ENCODE data around the gene CDH4. TPM values are rescaled to one million over a fixed set of nuclear protein-coding genes. Genes with fewer than 3 reads are reported as not detected.

CDH4 gene
- polyA plus RNA-seq, 1 experiment = 1.5 TPM

DNA sequence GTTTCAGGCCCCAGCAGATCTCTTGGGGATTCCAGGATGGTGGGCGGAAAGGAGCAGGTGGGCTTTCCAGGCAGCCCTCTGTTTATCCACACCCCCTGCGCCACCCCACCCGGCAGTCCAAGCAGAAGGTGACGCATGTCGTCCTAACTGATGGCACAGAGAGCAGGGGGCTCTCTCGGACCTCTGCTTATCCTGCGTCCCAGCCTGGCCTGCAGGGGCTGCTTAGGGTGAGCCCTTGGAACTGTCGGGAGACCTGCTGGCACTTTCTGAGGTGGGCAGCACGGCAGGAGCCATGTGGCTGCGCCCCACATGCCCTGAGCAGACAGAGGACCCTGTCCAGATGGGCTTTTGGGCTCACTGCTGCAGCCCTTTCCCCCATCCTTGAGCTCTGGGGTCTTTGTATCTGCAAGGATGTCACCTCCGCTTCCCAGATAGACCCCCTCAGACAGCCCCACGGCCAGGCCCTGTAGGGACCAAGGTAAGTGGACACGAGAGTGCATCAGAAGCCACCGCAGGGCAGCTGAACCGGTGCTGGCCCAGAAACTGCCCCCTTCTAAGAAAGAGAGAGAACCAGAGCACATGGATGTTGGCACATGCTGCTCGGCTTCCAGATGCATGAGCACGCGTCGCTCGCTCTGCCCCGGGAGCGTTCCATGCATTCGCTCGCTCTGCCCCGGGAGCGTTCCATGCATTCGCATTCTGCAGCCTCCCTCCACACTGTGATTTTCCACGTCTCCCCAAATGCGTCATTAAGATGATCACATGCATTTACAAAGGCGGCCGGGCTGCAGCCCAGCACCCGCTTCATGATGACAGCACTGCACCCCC, 566.9 kb downstream of the CDH4 start:
- Histone ChIP-seq H3K4me3 (ENCODE audit: low read depth, low read length) (no peak overlapping the region), H3K36me3 (ENCODE audit: control insufficient read depth, insufficient read depth, low read length) (no peaks in the 10 kb centered on the region), H3K27me3 (ENCODE audit: control insufficient read depth, insufficient read depth, low read length) (no peaks in the 10 kb centered on the region)
- POLR2A ChIA-PET = no interaction called here
- TF ChIP-seq, protein P1, sequence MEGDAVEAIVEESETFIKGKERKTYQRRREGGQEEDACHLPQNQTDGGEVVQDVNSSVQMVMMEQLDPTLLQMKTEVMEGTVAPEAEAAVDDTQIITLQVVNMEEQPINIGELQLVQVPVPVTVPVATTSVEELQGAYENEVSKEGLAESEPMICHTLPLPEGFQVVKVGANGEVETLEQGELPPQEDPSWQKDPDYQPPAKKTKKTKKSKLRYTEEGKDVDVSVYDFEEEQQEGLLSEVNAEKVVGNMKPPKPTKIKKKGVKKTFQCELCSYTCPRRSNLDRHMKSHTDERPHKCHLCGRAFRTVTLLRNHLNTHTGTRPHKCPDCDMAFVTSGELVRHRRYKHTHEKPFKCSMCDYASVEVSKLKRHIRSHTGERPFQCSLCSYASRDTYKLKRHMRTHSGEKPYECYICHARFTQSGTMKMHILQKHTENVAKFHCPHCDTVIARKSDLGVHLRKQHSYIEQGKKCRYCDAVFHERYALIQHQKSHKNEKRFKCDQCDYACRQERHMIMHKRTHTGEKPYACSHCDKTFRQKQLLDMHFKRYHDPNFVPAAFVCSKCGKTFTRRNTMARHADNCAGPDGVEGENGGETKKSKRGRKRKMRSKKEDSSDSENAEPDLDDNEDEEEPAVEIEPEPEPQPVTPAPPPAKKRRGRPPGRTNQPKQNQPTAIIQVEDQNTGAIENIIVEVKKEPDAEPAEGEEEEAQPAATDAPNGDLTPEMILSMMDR (IDR thresholded peaks at IDR 0.05; ENCODE audit: insufficient read depth, low read depth, low read length) = no peak
- CTCF ChIA-PET = no interaction called here
- DNase-seq (ENCODE audit: low read depth) = no peak

DNA sequence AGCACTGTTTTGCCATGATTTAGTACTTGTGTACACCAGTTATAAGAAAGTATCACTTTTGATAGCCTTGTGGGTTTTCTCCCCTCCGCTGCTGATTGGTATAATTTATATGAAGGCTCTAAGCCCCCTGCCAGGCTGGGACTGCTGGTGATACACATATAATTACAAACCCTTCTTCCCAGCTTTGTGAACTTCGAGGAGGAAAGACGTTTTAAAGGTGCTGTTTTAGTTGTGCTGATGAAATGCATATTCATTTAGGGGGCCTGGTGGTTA, 567.4 kb downstream of the CDH4 start:
- H3K27me3 ChIP-seq (ENCODE audit: control insufficient read depth, insufficient read depth, low read length) = no peaks in the 10 kb centered on the region
- H3K4me3 ChIP-seq (ENCODE audit: low read depth, low read length) = no peak overlapping the region
- ChIA-PET CTCF (no interaction called here), POLR2A (no interaction called here)
- DNase-seq (ENCODE audit: low read depth) = no peak
- TF ChIP-seq, protein P1 (IDR thresholded peaks at IDR 0.05; ENCODE audit: insufficient read depth, low read depth, low read length) = no peak
- no peaks in the 10 kb centered on the region for H3K36me3 ChIP-seq (ENCODE audit: control insufficient read depth, insufficient read depth, low read length)

DNA sequence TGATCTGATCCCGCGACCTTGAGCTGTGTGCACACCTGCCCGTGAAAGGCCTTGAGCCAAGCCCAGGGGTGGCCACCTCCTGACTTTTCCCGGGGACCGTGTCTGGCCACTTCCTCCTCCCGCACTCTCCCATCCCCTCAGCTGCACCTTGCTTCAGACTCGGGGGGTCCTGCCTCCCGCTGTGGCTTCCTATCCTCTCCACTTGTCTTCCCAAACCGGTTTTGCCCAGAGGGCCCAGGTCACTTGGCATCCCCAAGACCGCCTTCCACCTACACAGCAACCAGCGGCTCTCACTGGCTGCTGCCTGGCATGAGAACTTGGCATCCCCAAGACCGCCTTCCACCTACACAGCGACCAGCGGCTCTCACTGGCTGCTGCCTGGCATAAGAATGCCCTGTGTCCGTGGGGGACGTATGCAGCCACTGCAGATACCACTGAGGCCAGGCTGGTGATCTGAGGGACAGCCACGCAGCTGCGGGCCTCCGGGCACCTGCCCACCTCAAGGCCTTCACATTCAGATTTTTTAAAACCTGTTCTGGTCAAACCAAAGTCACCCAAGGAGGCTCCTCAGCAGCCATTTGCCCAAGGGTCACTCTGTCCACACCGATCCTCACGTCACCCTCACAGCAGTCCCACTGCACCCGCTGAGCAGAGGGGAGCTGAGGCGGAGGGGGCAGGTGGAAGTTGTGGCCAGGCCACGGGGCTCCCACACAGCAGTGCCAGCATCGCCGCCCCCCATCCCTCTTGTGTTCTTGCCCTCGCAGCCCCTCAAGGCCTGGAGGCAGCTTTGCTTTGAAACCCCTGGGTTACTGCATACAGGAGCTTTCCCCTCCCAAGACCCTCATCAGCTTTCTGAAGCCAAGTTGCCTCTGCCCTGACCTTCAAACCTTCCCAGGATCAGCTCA, 568.1 kb downstream of the CDH4 start:
- Histone ChIP-seq H3K4me3 (ENCODE audit: low read depth, low read length) (no peak overlapping the region), H3K36me3 (ENCODE audit: control insufficient read depth, insufficient read depth, low read length) (no peaks in the 10 kb centered on the region), H3K27me3 (ENCODE audit: control insufficient read depth, insufficient read depth, low read length) (no peaks in the 10 kb centered on the region)
- TF ChIP-seq, protein P1 (IDR thresholded peaks at IDR 0.05; ENCODE audit: insufficient read depth, low read depth, low read length) = no peak
- DNase-seq (ENCODE audit: low read depth) = no peak
- CTCF ChIA-PET = no interaction called here
- POLR2A ChIA-PET = no interaction called here

DNA sequence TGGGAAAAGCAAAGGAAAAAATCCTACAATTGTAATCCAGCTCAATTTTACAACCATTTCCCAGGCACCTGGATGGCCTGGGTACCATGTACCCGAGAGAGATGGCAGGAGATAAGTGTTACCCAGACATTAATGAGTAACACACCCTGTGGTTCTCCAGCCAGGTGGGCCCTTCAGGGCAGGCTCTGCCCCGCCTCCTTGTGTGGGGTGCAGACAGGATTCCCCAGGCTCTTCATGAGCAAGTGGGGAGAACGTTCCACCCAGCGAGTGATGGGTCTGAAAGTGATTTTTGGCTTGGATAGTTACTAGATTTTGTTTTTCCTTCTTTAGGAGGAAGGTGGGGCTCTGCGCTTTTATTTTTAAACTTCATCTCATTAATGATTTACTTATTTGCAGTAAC, 569.7 kb downstream of the CDH4 start:
- Histone ChIP-seq H3K27me3 (ENCODE audit: control insufficient read depth, insufficient read depth, low read length) (no peaks in the 10 kb centered on the region), H3K4me3 (ENCODE audit: low read depth, low read length) (no peak overlapping the region), H3K36me3 (ENCODE audit: control insufficient read depth, insufficient read depth, low read length) (no peaks in the 10 kb centered on the region)
- POLR2A ChIA-PET = no interaction called here
- TF ChIP-seq, protein P1 (IDR thresholded peaks at IDR 0.05; ENCODE audit: insufficient read depth, low read depth, low read length) = no peak
- DNase-seq (ENCODE audit: low read depth) = no peak
- CTCF ChIA-PET = no interaction called here

DNA sequence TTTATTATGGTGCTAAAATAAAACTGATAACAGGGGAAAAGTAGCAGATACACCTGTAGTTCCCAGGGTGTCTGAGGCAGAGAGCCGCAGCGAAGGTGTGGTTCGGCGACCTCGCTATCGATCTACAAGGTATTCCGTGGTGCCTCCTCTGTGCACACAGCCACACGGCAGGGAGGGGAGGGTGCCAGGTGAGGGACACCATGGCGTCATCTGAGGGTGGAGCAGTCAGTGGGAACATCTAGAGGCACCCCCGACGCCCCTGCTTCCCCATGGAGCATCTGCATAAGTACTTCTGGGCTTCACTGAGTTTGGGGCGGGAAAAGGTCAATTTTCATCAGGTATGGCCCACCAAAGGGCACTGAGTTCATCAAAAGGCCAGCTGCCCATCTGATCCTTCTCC, 570.3 kb downstream of the CDH4 start:
- ChIA-PET CTCF (no interaction called here), POLR2A (no interaction called here)
- Histone ChIP-seq H3K4me3 (ENCODE audit: low read depth, low read length) (no peak overlapping the region), H3K27me3 (ENCODE audit: control insufficient read depth, insufficient read depth, low read length) (no peaks in the 10 kb centered on the region), H3K36me3 (ENCODE audit: control insufficient read depth, insufficient read depth, low read length) (no peaks in the 10 kb centered on the region)
- TF ChIP-seq, protein P1 (IDR thresholded peaks at IDR 0.05; ENCODE audit: insufficient read depth, low read depth, low read length) = no peak
- no peak for DNase-seq (ENCODE audit: low read depth)

All from BJ (cell line).